Measurements from ENCODE around the gene H3-3A. TPM values are rescaled to one million over a fixed set of nuclear protein-coding genes. Genes with fewer than 3 reads are reported as not detected.

Gene H3-3A
- total RNA-seq, 1 experiment from 2014 or later = 568 TPM

DNA sequence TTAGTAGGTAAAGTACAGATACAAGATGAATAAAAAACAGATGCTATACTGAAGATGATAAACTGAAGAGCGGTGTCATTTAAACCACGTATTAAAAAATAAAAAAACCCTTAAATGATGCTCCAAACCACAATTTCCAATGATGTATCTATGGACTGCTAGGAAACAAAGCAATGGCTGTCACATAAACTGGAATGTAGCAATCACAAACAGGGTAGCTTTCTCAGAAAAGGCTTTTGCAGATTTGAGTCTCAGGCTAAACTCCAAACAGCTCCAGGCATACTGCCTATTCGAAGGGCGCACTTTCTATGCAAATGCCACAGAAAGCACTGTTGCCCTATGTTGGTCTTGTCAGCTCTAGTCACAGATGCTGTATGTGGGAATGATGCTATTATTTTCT lies 12.4 kb upstream of the H3-3A start:
- CTCF ChIA-PET = interaction anchor here (1.2 kb wide), 1 partner anchor 16 kb away, joined by 3 read pairs; no protein-coding TSS in a partner anchor
- Mint-ChIP-seq H3K9me3 (ENCODE audit: low read depth, unreplicated experiment) (no peaks in the 10 kb centered on the region), H3K4me1 (ENCODE audit: low read depth, unreplicated experiment) (peaks cover 11% of the 10 kb centered on the region), H3K4me3 (ENCODE audit: low read depth, unreplicated experiment) (no peak overlapping the region), H3K27me3 (ENCODE audit: unreplicated experiment) (no peaks in the 10 kb centered on the region), H3K27ac (ENCODE audit: unreplicated experiment) (no peak overlapping the region), H3K36me3 (ENCODE audit: insufficient read depth, unreplicated experiment) (no peaks in the 10 kb centered on the region)
- DNase-seq = no peak
- BruUV-seq (replicated peaks) = no TSS peak
- intact Hi-C loops (cut with micrococcal nuclease; ENCODE audit: unreplicated experiment) = no loop called here
- TF ChIP-seq, protein P1, sequence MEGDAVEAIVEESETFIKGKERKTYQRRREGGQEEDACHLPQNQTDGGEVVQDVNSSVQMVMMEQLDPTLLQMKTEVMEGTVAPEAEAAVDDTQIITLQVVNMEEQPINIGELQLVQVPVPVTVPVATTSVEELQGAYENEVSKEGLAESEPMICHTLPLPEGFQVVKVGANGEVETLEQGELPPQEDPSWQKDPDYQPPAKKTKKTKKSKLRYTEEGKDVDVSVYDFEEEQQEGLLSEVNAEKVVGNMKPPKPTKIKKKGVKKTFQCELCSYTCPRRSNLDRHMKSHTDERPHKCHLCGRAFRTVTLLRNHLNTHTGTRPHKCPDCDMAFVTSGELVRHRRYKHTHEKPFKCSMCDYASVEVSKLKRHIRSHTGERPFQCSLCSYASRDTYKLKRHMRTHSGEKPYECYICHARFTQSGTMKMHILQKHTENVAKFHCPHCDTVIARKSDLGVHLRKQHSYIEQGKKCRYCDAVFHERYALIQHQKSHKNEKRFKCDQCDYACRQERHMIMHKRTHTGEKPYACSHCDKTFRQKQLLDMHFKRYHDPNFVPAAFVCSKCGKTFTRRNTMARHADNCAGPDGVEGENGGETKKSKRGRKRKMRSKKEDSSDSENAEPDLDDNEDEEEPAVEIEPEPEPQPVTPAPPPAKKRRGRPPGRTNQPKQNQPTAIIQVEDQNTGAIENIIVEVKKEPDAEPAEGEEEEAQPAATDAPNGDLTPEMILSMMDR (IDR thresholded peaks at IDR 0.05; ENCODE audit: unreplicated experiment) = no peak

GRCh38 chr1:226051365-226051764 lies 11.2 kb upstream of the H3-3A start:
- CTCF ChIA-PET = no interaction called here
- intact Hi-C loops (cut with micrococcal nuclease; ENCODE audit: unreplicated experiment) = no loop called here
- no peaks in the 10 kb centered on the region for H3K27me3 Mint-ChIP-seq (ENCODE audit: unreplicated experiment)
- H3K36me3 Mint-ChIP-seq (ENCODE audit: insufficient read depth, unreplicated experiment) = no peaks in the 10 kb centered on the region
- no peak overlapping the region for H3K4me3 Mint-ChIP-seq (ENCODE audit: low read depth, unreplicated experiment)
- BruUV-seq (replicated peaks) = no TSS peak
- TF ChIP-seq, protein P1 (IDR thresholded peaks at IDR 0.05; ENCODE audit: unreplicated experiment) = no peak
- DNase-seq = no peak
- no peak overlapping the region for H3K27ac Mint-ChIP-seq (ENCODE audit: unreplicated experiment)
- H3K4me1 Mint-ChIP-seq (ENCODE audit: low read depth, unreplicated experiment) = peaks cover 4% of the 10 kb centered on the region
- no peaks in the 10 kb centered on the region for H3K9me3 Mint-ChIP-seq (ENCODE audit: low read depth, unreplicated experiment)

GRCh38 chr1:226052061-226052460 lies 10.5 kb upstream of the H3-3A start:
- Mint-ChIP-seq H3K27ac (ENCODE audit: unreplicated experiment) (no peak overlapping the region), H3K4me1 (ENCODE audit: low read depth, unreplicated experiment) (no peaks in the 10 kb centered on the region)
- BruUV-seq (replicated peaks) = no TSS peak

GRCh38 chr1:226054519-226055327 lies 7.8 kb upstream of the H3-3A start:
- no peaks in the 10 kb centered on the region for H3K27me3 Mint-ChIP-seq (ENCODE audit: unreplicated experiment)
- DNase-seq = no peak
- no peaks in the 10 kb centered on the region for H3K36me3 Mint-ChIP-seq (ENCODE audit: insufficient read depth, unreplicated experiment)
- TF ChIP-seq, protein P1 (IDR thresholded peaks at IDR 0.05; ENCODE audit: unreplicated experiment) = no peak
- no peaks in the 10 kb centered on the region for H3K9me3 Mint-ChIP-seq (ENCODE audit: low read depth, unreplicated experiment)
- BruUV-seq (replicated peaks) = no TSS peak
- H3K4me1 Mint-ChIP-seq (ENCODE audit: low read depth, unreplicated experiment) = no peaks in the 10 kb centered on the region
- intact Hi-C loops (cut with micrococcal nuclease; ENCODE audit: unreplicated experiment) = no loop called here
- CTCF ChIA-PET = no interaction called here
- no peak overlapping the region for H3K4me3 Mint-ChIP-seq (ENCODE audit: low read depth, unreplicated experiment)
- H3K27ac Mint-ChIP-seq (ENCODE audit: unreplicated experiment) = no peak overlapping the region

More at GRCh38 chr1:226052061-226052460, 10.5 kb upstream of the H3-3A start:
- CTCF ChIA-PET = no interaction called here
- TF ChIP-seq, protein P1 (IDR thresholded peaks at IDR 0.05; ENCODE audit: unreplicated experiment) = no peak
- intact Hi-C loops (cut with micrococcal nuclease; ENCODE audit: unreplicated experiment) = no loop called here
- H3K36me3 Mint-ChIP-seq (ENCODE audit: insufficient read depth, unreplicated experiment) = no peaks in the 10 kb centered on the region
- no peak for DNase-seq
- H3K9me3 Mint-ChIP-seq (ENCODE audit: low read depth, unreplicated experiment) = no peaks in the 10 kb centered on the region
- H3K27me3 Mint-ChIP-seq (ENCODE audit: unreplicated experiment) = no peaks in the 10 kb centered on the region
- no peak overlapping the region for H3K4me3 Mint-ChIP-seq (ENCODE audit: low read depth, unreplicated experiment)

Measured in Calu3 (cell line).